NT2/D1 (cell line): ENCODE data around the gene RDH5.

ENCODE experiments used
- DNase-seq: peaks from one replicate; pipeline ENCODE4 v3.0.0-alpha.2; 2011; ENCODE audit warnings: low read depth, low spot score
- H3K27me3 ChIP-seq: 2 replicates; pipeline ENCODE4 v1.6.0; 2011; ENCODE audit warnings: mild to moderate bottlenecking; ENCODE audit not compliant: insufficient read length, insufficient read depth
- H3K36me3 ChIP-seq: 2 replicates; pipeline ENCODE4 v1.6.1; 2011; ENCODE audit warnings: mild to moderate bottlenecking, low read length, mixed read lengths; ENCODE audit not compliant: insufficient read depth, insufficient read length
- H3K4me1 ChIP-seq: 2 replicates; pipeline ENCODE4 v1.5.1; 2011; ENCODE audit not compliant: insufficient read depth, insufficient read length
- H3K4me3 ChIP-seq: 2 replicates; pipeline ENCODE4 v1.5.1; 2011; ENCODE audit warnings: low read depth; ENCODE audit not compliant: insufficient read length
- H3K9ac ChIP-seq: 2 replicates; pipeline ENCODE4 v1.6.0; 2011; ENCODE audit warnings: low read depth; ENCODE audit not compliant: insufficient read length
- H3K9me3 ChIP-seq: 2 replicates; pipeline ENCODE4 v1.5.1; 2011; ENCODE audit warnings: mild to moderate bottlenecking, low read length; ENCODE audit not compliant: insufficient read depth
- SUZ12 ChIP-seq: IDR thresholded peaks from 2 replicates; pipeline ENCODE4 v1.6.1; 2011; ENCODE audit not compliant: insufficient read length, insufficient read depth; ENCODE audit errors: extremely low read depth
- YY1 ChIP-seq: IDR thresholded peaks from 2 replicates; pipeline ENCODE4 v1.6.1; 2011; ENCODE audit not compliant: insufficient read length, insufficient read depth
- ZNF274 ChIP-seq: IDR thresholded peaks from 2 replicates; pipeline ENCODE4 v1.6.1; 2011; ENCODE audit warnings: mild to moderate bottlenecking, low read depth, low read length

Gene RDH5

DNA sequence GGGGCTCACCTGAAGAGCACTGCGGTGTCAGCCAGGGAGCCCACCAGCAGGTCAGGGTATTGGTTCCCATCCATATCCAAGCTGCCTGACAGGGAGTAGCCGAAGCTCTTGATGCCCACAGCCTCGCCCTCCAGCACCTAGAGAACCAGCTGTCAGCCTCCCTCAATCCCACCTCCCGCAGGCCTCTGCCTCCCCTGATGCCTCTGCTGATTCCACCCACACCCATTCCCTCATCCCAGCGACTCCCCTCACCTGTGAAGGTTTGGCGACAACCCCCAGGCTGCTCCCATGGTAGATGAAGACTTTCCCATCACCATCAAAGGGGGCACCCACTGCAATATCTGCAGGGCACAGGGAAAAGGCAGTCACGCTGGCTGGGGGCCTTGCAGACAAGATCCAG is 22.5 kb upstream of the RDH5 start:
- DNase-seq = no peak
- H3K9ac ChIP-seq = no peak overlapping the region
- no peaks in the 10 kb centered on the region for H3K4me1 ChIP-seq
- H3K9me3 ChIP-seq = no peaks in the 10 kb centered on the region
- no peaks in the 10 kb centered on the region for H3K27me3 ChIP-seq
- H3K4me3 ChIP-seq = no peak overlapping the region
- peaks cover 54% of the 10 kb centered on the region for H3K36me3 ChIP-seq
- TF ChIP-seq SUZ12 (no peak), YY1 (no peak), ZNF274 (no peak)

DNA sequence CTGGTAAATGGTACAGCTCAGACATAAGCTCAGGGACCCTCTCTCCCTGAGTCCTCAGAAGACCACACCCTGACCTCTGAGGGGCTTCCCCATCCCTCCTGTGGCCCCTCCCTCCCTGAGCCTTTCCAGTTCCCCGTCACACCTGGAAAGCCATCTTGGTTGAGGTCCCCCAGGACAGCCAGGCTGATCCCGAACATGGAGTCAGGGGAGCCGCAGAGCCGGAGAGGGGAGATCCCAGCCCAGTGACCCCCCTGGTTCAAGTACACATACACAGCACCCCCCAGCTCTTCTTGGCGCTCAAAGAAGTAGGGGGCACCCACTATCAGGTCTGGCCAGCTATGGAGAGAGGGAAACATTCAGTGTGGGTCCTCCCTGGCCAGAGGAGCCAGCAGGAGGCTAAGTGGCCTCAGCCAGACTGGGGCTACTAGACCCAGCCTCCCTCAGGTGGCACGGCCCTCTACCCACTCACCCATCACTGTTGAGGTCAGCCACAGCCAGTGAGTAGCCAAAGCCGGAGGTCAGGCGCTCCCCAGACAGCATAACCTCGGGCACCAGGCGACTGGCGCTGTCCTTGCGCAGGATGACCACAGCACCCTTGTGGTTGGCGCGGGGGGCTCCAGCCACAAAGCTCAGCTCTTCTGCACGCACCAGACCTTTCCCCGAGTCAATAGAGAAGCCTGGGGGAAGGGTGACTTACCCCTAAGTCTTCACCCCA is 21.8 kb upstream of the RDH5 start:
- H3K36me3 ChIP-seq = peaks cover 53% of the 10 kb centered on the region
- no peaks in the 10 kb centered on the region for H3K9me3 ChIP-seq
- TF ChIP-seq ZNF274 (no peak), YY1 (no peak), SUZ12 (no peak)
- H3K9ac ChIP-seq = no peak overlapping the region
- H3K27me3 ChIP-seq = no peaks in the 10 kb centered on the region
- no peak for DNase-seq
- H3K4me1 ChIP-seq = no peaks in the 10 kb centered on the region
- no peak overlapping the region for H3K4me3 ChIP-seq

DNA sequence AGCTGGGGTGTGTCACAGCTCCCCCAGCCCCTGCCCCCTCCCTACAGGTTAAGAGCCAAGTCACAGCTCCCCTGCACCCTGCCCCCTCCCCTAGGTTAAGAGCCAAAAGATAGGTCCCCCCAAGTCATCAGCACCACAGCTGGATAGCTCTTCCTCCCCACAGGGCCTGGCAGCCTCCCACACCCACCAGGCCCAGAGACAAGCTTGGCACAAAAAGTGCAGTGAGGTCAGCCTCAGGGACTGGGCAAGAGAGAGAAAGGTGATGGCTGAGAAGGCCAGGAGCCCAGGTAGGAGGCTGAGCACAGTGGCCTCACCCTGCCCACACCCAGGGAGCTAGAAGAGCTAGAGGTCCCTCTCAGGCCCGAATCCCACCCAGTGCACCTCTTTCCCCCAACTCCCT is 21.2 kb upstream of the RDH5 start:
- H3K4me3 ChIP-seq = no peak overlapping the region
- H3K36me3 ChIP-seq = peaks cover 47% of the 10 kb centered on the region
- DNase-seq = no peak
- no peaks in the 10 kb centered on the region for H3K9me3 ChIP-seq
- H3K9ac ChIP-seq = no peak overlapping the region
- no peaks in the 10 kb centered on the region for H3K4me1 ChIP-seq
- TF ChIP-seq SUZ12 (no peak), YY1 (no peak), ZNF274 (no peak)
- no peaks in the 10 kb centered on the region for H3K27me3 ChIP-seq

DNA sequence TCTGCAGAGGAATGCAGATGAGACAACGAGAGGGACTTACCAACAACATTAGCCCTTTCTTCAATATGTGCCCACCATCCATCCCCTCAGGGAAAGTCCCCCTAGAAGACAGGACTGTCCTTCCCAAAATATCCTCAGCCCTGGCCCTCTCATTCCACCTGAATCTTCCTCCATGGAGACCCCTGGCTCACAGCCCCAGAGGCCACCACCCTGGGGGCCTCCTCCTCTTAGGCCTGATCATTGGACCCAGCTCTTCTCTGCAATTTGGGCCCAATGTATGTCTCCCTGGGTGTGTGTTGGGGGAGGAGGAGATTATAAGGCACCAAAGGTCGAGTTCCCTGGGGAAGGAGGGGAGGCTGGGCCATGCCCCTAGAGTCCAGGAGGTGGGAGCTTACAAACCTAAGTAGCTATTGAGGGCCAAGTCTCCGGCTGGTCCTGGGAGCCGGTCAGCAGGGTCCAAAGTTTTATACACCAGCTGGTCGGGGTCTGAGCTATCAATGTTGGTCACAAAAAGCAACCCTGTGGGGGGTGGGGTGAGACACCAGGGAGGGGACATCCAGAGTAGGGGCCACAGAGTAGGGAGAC is 20.6 kb upstream of the RDH5 start:
- H3K9me3 ChIP-seq = no peaks in the 10 kb centered on the region
- no peak overlapping the region for H3K9ac ChIP-seq
- TF ChIP-seq YY1 (no peak), SUZ12 (no peak), ZNF274 (no peak)
- H3K36me3 ChIP-seq = peaks cover 44% of the 10 kb centered on the region
- H3K4me1 ChIP-seq = no peaks in the 10 kb centered on the region
- DNase-seq = no peak
- H3K27me3 ChIP-seq = no peaks in the 10 kb centered on the region
- H3K4me3 ChIP-seq = no peak overlapping the region

DNA sequence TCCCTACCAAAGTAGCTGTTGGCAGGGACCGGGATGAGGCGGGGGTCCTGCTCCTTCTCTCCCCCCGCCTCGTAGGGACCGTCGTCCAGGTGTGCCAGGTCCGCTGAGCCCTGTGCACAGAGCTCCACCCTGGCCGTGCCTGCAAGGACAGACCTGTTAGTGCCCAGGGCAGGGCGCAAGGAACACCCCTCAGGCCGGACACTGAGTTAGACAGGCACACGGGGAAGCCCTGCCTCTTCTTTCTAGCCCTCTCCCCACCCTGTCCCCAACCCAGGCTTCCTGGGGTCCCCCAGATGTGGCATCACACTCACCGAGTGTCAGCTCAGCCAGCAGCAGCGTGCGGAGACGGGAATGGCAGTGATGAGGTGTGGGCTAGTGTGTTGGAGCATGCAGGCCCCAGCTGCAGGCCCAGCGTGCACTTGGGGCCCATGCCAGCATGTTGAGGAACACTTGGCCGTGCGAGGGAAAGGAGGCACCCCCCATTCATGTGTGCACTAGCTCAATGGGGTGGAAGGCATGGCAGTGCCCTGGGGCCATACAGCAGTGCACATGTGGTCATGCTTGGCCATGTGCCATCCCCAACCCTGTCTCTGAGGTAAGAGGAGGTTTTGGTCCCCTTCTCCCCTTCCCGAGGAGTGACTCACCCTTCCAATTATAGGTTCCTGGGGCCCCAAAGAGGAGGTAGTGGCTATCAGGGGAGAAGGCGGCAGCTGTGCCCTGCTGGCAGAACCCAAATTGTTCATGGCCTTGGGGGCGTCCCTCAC is 19.8 kb upstream of the RDH5 start:
- Histone ChIP-seq H3K36me3 (peaks cover 37% of the 10 kb centered on the region), H3K4me1 (no peaks in the 10 kb centered on the region), H3K9ac (no peak overlapping the region), H3K27me3 (no peaks in the 10 kb centered on the region), H3K4me3 (no peak overlapping the region), H3K9me3 (no peaks in the 10 kb centered on the region)
- DNase-seq = no peak
- TF ChIP-seq YY1 = no peak
- TF ChIP-seq SUZ12 = no peak

DNA sequence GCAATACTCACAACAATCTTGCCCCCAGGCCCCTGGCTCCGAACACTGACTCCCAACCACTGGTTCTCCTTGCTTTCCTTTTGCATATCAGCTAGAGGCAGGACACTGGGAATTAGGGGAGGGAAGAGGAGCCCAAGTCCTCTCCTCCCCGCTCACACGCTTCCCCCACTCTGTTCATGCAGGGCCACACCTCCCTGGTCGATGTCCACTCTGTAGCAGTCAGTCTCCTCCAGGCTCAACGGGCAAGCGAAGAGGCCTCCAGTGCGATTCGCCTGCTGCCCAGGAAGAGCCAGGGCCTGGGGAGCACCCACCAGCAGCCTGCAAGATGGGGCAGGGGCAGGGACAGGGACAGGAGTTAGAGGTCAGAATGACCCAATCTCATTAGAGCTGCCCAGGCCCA is 17.3 kb upstream of the RDH5 start:
- TF ChIP-seq YY1 (no peak), SUZ12 (no peak), ZNF274 (no peak)
- H3K4me1 ChIP-seq = peaks cover 5% of the 10 kb centered on the region
- peaks cover 11% of the 10 kb centered on the region for H3K27me3 ChIP-seq
- no peak for DNase-seq
- H3K36me3 ChIP-seq = peaks cover 19% of the 10 kb centered on the region
- H3K9me3 ChIP-seq = no peaks in the 10 kb centered on the region
- H3K4me3 ChIP-seq = no peak overlapping the region
- no peak overlapping the region for H3K9ac ChIP-seq

DNA sequence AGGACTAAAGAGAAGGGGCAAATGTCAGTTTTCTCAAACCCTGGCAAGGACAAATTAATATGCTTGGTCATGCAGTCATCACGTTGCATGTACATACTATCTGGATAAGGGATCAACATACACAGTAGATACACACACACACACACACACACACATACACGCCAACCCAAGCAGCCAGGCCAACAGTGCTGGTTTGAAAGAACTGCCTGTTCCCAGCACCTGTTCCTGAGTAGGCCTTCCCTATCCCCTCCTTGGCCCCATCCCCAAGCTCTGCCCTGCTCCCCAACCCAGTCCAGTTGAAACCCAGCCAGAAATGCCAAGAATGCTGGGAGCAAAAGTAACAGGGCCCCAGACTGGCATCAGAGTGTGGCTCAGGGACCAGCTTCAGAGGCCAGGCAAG is 16.9 kb upstream of the RDH5 start:
- Histone ChIP-seq H3K36me3 (peaks cover 19% of the 10 kb centered on the region), H3K9ac (no peak overlapping the region), H3K4me1 (peaks cover 5% of the 10 kb centered on the region), H3K4me3 (no peak overlapping the region), H3K9me3 (no peaks in the 10 kb centered on the region), H3K27me3 (peaks cover 11% of the 10 kb centered on the region)
- no peak for DNase-seq
- no peak for TF ChIP-seq YY1
- no peak for TF ChIP-seq ZNF274
- no peak for TF ChIP-seq SUZ12
